T-cell (primary cell): ENCODE data around the gene CCR7. TPM values are rescaled to one million over a fixed set of nuclear protein-coding genes. Genes with fewer than 3 reads are reported as not detected.
A peak's percentile ranks its signal among the peaks of the same experiment; 100 is the strongest.

Experiments
- ATAC-seq, 4 experiments: fragments of 200-7000 bp in 3 of 4; fragments of 150-1000 bp in 1 of 4; cut with Tn5 transposase; replicated peaks in 1 of 4; 1 replicate in 3 of 4; 2 replicates in 1 of 4; pipeline ENCODE4 v1.10.0; 2021; ENCODE audit warnings: moderate library complexity in 3 of 4, mild to moderate bottlenecking in 2 of 4, moderate number of reproducible peaks in 1 of 4
- CTCF ChIA-PET, 2 donors: fragments of 300-600 bp; sonication (Branson Sonifier 250); formaldehyde crosslinking; loops; one replicate each; lab custom pipeline; 2022; ENCODE audit warnings: antibody characterized with exemption in 2 of 2; lab: Charles Lee
- POLR2A ChIA-PET, 2 donors: fragments of 300-600 bp; sonication (Branson Sonifier 250); formaldehyde crosslinking; loops; one replicate each; lab custom pipeline; 2022; ENCODE audit warnings: antibody characterized with exemption in 2 of 2; lab: Charles Lee
- DNase-seq, 35 experiments: peaks; one replicate each; pipeline versions ENCODE4 v3.0.0 to v3.0.0-alpha.2; 2013 to 2023
- H3K27ac ChIP-seq: one replicate; pipeline ENCODE4 v1.5.1; 2013; ENCODE audit warnings: low read length
- H3K27me3 ChIP-seq, 2 experiments: replicated peaks in 1 of 2; 1 replicate in 1 of 2; 2 replicates in 1 of 2; pipeline versions ENCODE4 v1.6.1 to v1.7.0; 2013; ENCODE audit warnings: low read length in 1 of 2, mixed read lengths in 1 of 2; ENCODE audit not compliant: control insufficient read depth in 2 of 2, insufficient read depth in 2 of 2; ENCODE audit errors: extremely low read depth in 1 of 2
- H3K36me3 ChIP-seq, 2 donors: 1 replicate in 1 of 2; 2 replicates in 1 of 2; pipeline versions ENCODE4 v1.6.1 to v1.7.0; 2013; ENCODE audit warnings: low read length in 1 of 2; ENCODE audit not compliant: control insufficient read depth in 2 of 2, insufficient read depth in 1 of 2; ENCODE audit errors: extremely low read depth in 1 of 2
- H3K4me1 ChIP-seq, 2 experiments: 1 replicate in 1 of 2; 2 replicates in 1 of 2; pipeline versions ENCODE4 v1.6.1 to v1.7.0; 2013; ENCODE audit warnings: low read length in 2 of 2, mixed read lengths in 1 of 2; ENCODE audit not compliant: insufficient read depth in 2 of 2, control insufficient read depth in 1 of 2; ENCODE audit errors: extremely low read depth in 1 of 2
- H3K4me3 ChIP-seq, 2 donors: 1 replicate in 1 of 2; 2 replicates in 1 of 2; pipeline versions ENCODE4 v1.5.1 to v1.7.0; 2013; ENCODE audit warnings: mild to moderate bottlenecking in 2 of 2, low read length in 1 of 2, moderate library complexity in 1 of 2; ENCODE audit not compliant: control insufficient read depth in 1 of 2; ENCODE audit errors: extremely low read depth in 1 of 2
- H3K9me3 ChIP-seq: 2 replicates; pipeline ENCODE4 v1.7.0; 2013
- H3K27ac Mint-ChIP-seq, 2 donors: one replicate each; pipeline ENCODE4 v1.8.0; 2020 to 2021; ENCODE audit warnings: mild to moderate bottlenecking in 2 of 2, mixed read lengths in 2 of 2
- H3K27me3 Mint-ChIP-seq, 2 donors: one replicate each; pipeline ENCODE4 v1.8.0; 2021 to 2022; ENCODE audit warnings: mixed read lengths in 2 of 2
- H3K36me3 Mint-ChIP-seq: one replicate; pipeline ENCODE4 v1.8.0; 2021; ENCODE audit warnings: mixed read lengths
- H3K4me1 Mint-ChIP-seq, 3 donors: one replicate each; pipeline ENCODE4 v1.8.0; 2020 to 2022; ENCODE audit warnings: mixed read lengths in 3 of 3, mild to moderate bottlenecking in 1 of 3
- H3K4me3 Mint-ChIP-seq, 3 donors: one replicate each; pipeline ENCODE4 v1.8.0; 2020 to 2022; ENCODE audit warnings: mild to moderate bottlenecking in 3 of 3, mixed read lengths in 3 of 3, moderate library complexity in 3 of 3
- H3K9me3 Mint-ChIP-seq, 3 donors: one replicate each; pipeline ENCODE4 v1.8.0; 2020 to 2022; ENCODE audit warnings: mixed read lengths in 3 of 3
- WGBS: methylation state at CpG from one replicate; pipeline ENCODE4 v1.1.5; 2013; ENCODE audit warnings: missing lambda C conversion rate; ENCODE audit not compliant: insufficient coverage; 5-methylcytosine and 5-hydroxymethylcytosine counted together
- total RNA-seq, 35 experiments: library from RNA in 6 of 35; stranded (reverse) in 6 of 35; fragments of 120-200 nt in 1 of 35; gene quantifications; one replicate each; pipeline versions ENCODE4 v1.2.1 to v1.2.4 and lab custom pipeline; 2013 to 2026

Gene CCR7, protein sequence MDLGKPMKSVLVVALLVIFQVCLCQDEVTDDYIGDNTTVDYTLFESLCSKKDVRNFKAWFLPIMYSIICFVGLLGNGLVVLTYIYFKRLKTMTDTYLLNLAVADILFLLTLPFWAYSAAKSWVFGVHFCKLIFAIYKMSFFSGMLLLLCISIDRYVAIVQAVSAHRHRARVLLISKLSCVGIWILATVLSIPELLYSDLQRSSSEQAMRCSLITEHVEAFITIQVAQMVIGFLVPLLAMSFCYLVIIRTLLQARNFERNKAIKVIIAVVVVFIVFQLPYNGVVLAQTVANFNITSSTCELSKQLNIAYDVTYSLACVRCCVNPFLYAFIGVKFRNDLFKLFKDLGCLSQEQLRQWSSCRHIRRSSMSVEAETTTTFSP
- total RNA-seq (100 to 1,000 TPM; 173 to 438 (median 340) TPM), total RNA-seq (lab: John Stamatoyannopoulos, UW) (67.5 to 970 (median 441) reads per million in 29 experiments)
- total RNA-seq (2013), result 193 TPM

- peaks cover 0 to 8% of the 10 kb centered on the region in 2 donors for H3K36me3 ChIP-seq
- peaks cover 65 to 91% (median 79%) of the 10 kb centered on the region in 3 donors for H3K4me1 Mint-ChIP-seq
- H3K4me3 ChIP-seq, result peak within 1 kb of the TSS; percentile 75 to 97
- 0% methylated on average over 2 of the region's 12 CpGs for WGBS
- ChIA-PET CTCF (interaction anchor here (0.5 to 2.3 kb wide), 4 partner anchors 48 to 50 kb away, joined by 3 to 9 read pairs (median 4); no protein-coding TSS in a partner anchor), POLR2A (interaction anchor here (0.8 to 5.9 kb wide), 10 partner anchors 12 to 776 kb away, joined by 3 to 32 read pairs (median 5); no protein-coding TSS in a partner anchor)
- H3K4me3 Mint-ChIP-seq, result peak within 1 kb of the TSS; percentile 91 to 99 (median 93)
- H3K36me3 Mint-ChIP-seq, result peaks cover 48% of the 10 kb centered on the region
- peaks cover 8 to 82% of the 10 kb centered on the region in 2 experiments for H3K4me1 ChIP-seq
- H3K27ac Mint-ChIP-seq, result peak within 1 kb of the TSS; percentile 95 to 100
- peak within 1 kb of the TSS; percentile 89 for H3K27ac ChIP-seq
- no peaks in the 10 kb centered on the region for H3K27me3 Mint-ChIP-seq
- no peaks in the 10 kb centered on the region for H3K9me3 ChIP-seq
- H3K9me3 Mint-ChIP-seq, result no peaks in the 10 kb centered on the region
- H3K27me3 ChIP-seq, result peaks cover 0 to 6% of the 10 kb centered on the region in 2 experiments
- DNase-seq (peak; percentile 71 to 90 (median 84)), ATAC-seq (peak; percentile 66 to 77 (median 72))
These were observed at the start of gene CCR7 for GRCh38 chr17:40564883-40565768. Gene CCR7 (minus strand): TSS chr17:40565472. CDS start chr17:40565409, 63 bp downstream.

DNA sequence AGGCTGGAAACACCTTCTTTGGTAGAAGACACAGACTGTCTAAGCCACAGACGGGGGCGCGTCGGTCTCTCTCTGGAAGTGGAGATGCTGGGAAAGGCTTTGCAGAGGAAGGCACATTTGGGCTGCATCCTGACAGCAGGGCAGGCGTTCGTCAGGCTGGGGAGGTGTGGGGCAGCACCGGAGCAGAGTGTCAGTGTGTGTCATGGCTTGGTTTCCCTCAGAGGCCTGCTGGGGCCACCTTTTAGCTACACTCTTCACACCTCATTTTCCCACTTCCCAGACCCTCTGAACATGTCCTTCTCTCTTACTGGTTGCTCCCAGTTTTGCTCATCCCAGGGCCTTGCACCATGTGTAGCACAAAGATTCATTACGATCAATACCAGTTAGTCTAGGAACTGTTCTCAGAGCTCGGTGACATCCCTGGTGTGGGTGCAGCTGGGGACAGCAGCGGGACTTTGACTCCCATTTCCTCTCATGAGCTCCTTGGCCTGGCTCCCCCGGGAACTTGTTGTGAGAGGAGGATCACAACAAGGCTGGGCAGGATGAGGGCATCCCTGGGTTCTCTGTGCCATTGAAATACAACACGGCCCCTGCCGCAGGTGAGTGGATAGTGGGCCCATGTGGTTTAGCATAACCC is 49.3 kb upstream of the CCR7 start:
- H3K36me3 Mint-ChIP-seq, result no peaks in the 10 kb centered on the region
- CTCF ChIA-PET, result interaction anchor here (0.6 to 1.9 kb wide), 20 partner anchors 10 to 212 kb away, joined by 3 to 25 read pairs (median 4); partner anchors contain the start of gene SMARCE1 (in 1 of the 2)
- Histone ChIP-seq H3K4me1 (peaks cover 43 to 76% of the 10 kb centered on the region in 2 experiments), H3K9me3 (no peaks in the 10 kb centered on the region), H3K27ac (peak overlapping the region; percentile 99), H3K36me3 (no peaks in the 10 kb centered on the region), H3K4me3 (no peak overlapping the region), H3K27me3 (no peaks in the 10 kb centered on the region)
- POLR2A ChIA-PET, result interaction anchor here (0.5 to 3.4 kb wide), 11 partner anchors 11 to 1314 kb away, joined by 3 to 32 read pairs (median 4); partner anchors contain the start of gene CCR7 (in 1 of the 2)
- H3K4me3 Mint-ChIP-seq, result peak overlapping the region; percentile 61 to 94 (median 64)
- DNase-seq, result no peak
- no peaks in the 10 kb centered on the region for H3K27me3 Mint-ChIP-seq
- no peak for ATAC-seq
- no peaks in the 10 kb centered on the region for H3K9me3 Mint-ChIP-seq
- H3K4me1 Mint-ChIP-seq, result peaks cover 71 to 85% (median 73%) of the 10 kb centered on the region in 3 donors
- H3K27ac Mint-ChIP-seq, result peak overlapping the region; percentile 87 to 100
- 64% methylated on average over 5 of the region's 13 CpGs for WGBS

- Histone ChIP-seq H3K27ac (peak overlapping the region; percentile 99), H3K4me3 (peak overlapping the region in 1 of 2 donors; percentile 42), H3K4me1 (peaks cover 48 to 82% of the 10 kb centered on the region in 2 experiments), H3K27me3 (no peaks in the 10 kb centered on the region), H3K36me3 (no peaks in the 10 kb centered on the region), H3K9me3 (no peaks in the 10 kb centered on the region)
- WGBS, result 54% methylated on average over 4 of the region's 5 CpGs
- ChIA-PET POLR2A (interaction anchor here (0.5 to 3.4 kb wide), 7 partner anchors 10 to 336 kb away, joined by 3 to 32 read pairs (median 11); partner anchors contain the start of gene CCR7 (in 1 of the 2)), CTCF (interaction anchor here in 1 of 2 donors (0.9 to 1.4 kb wide), 6 partner anchors 10 to 54 kb away, joined by 3 to 6 read pairs (median 4); no protein-coding TSS in a partner anchor)
- Mint-ChIP-seq H3K36me3 (no peaks in the 10 kb centered on the region), H3K4me1 (peaks cover 79 to 88% (median 81%) of the 10 kb centered on the region in 3 donors), H3K27me3 (no peaks in the 10 kb centered on the region), H3K4me3 (peak overlapping the region; percentile 76 to 94 (median 79)), H3K9me3 (no peaks in the 10 kb centered on the region), H3K27ac (peak overlapping the region; percentile 99 to 100)
- ATAC-seq (no peak), DNase-seq (peak in 1 of 35 experiments; percentile 34)
These were observed 48.3 kb upstream of the CCR7 start for GRCh38 chr17:40613467-40614154.

GRCh38 chr17:40612599-40613244 is 47.5 kb upstream of the CCR7 start:
- Mint-ChIP-seq H3K4me1 (peaks cover 88 to 95% (median 89%) of the 10 kb centered on the region in 3 donors), H3K4me3 (peak overlapping the region; percentile 76 to 94 (median 79)), H3K27ac (peak overlapping the region; percentile 99 to 100), H3K27me3 (no peaks in the 10 kb centered on the region), H3K9me3 (no peaks in the 10 kb centered on the region), H3K36me3 (no peaks in the 10 kb centered on the region)
- DNase-seq (peak; percentile 50 to 92 (median 83)), ATAC-seq (peak; percentile 53 to 65 (median 61))
- Histone ChIP-seq H3K36me3 (no peaks in the 10 kb centered on the region), H3K4me1 (peaks cover 49 to 91% of the 10 kb centered on the region in 2 experiments), H3K27me3 (no peaks in the 10 kb centered on the region), H3K9me3 (no peaks in the 10 kb centered on the region), H3K4me3 (peak overlapping the region; percentile 42 to 54), H3K27ac (peak overlapping the region; percentile 99)
- ChIA-PET POLR2A (interaction anchor here (0.7 to 3.4 kb wide), 4 partner anchors 9 to 1076 kb away, joined by 3 to 32 read pairs (median 8); partner anchors contain the start of gene CCR7 (in 1 of the 2)), CTCF (interaction anchor here (0.6 to 1.4 kb wide), 6 partner anchors 9 to 53 kb away, joined by 3 to 6 read pairs (median 4); no protein-coding TSS in a partner anchor)
- whole genome bisulfite sequencing, result 8% methylated on average over 9 of the region's 11 CpGs
